Suprapubic skin (tissue), 4 donors: ENCODE data around the gene RSPRY1. TPM values are rescaled to one million over a fixed set of nuclear protein-coding genes. Genes with fewer than 3 reads are reported as not detected.

Source experiments
- DNase-seq, 2 donors: peaks; one replicate each; pipeline ENCODE4 v3.0.0-alpha.2; 2019; ENCODE audit warnings: low spot score in 2 of 2
- H3K27ac ChIP-seq: fragments of 200-600 bp; sonication (generic); one replicate; pipeline ENCODE4 v1.5.1; 2019
- H3K27me3 ChIP-seq: fragments of 200-600 bp; sonication (generic); one replicate; pipeline ENCODE4 v1.5.1; 2019
- H3K36me3 ChIP-seq: fragments of 200-600 bp; sonication (generic); one replicate; pipeline ENCODE4 v1.5.1; 2019
- H3K4me1 ChIP-seq: fragments of 200-600 bp; sonication (generic); one replicate; pipeline ENCODE4 v1.5.1; 2019
- H3K4me3 ChIP-seq: fragments of 200-600 bp; sonication (generic); one replicate; pipeline ENCODE4 v1.5.1; 2019; ENCODE audit warnings: mild to moderate bottlenecking
- H3K9me3 ChIP-seq: fragments of 200-600 bp; sonication (generic); one replicate; pipeline ENCODE4 v1.5.1; 2019
- EP300 ChIP-seq: sonication (generic); formaldehyde crosslinking; IDR thresholded peaks from one replicate; pipeline ENCODE4 v1.6.1; 2017; ENCODE audit warnings: antibody characterized with exemption
- POLR2A ChIP-seq, 2 donors: fragments of 450-650 bp; IDR thresholded peaks; one replicate each; pipeline ENCODE4 v1.6.1; 2017; ENCODE audit warnings: antibody characterized with exemption in 2 of 2, mild to moderate bottlenecking in 2 of 2, moderate library complexity in 2 of 2
- POLR2AphosphoS5 ChIP-seq, 3 donors: sonication (generic); formaldehyde crosslinking; IDR thresholded peaks; one replicate each; pipeline ENCODE4 v1.6.1; 2017; ENCODE audit warnings: antibody characterized with exemption in 3 of 3
- WGBS: methylation state at CpG from one replicate; pipeline ENCODE4 v1.1.5; 2018; 5-methylcytosine and 5-hydroxymethylcytosine counted together
- total RNA-seq, 4 donors: library from RNA; depleted of rRNA; stranded (reverse); fragments of >200 nt; gene quantifications; one replicate each; pipeline ENCODE4 v1.1.0, GENCODE V29; 2016
- TF ChIP-seq, protein P1 (sequence below), 2 donors: fragments of 200-600 bp in 1 of 2; fragments of 450-650 bp in 1 of 2; sonication (generic) in 1 of 2; IDR thresholded peaks; one replicate each; pipeline ENCODE4 v1.5.1; 2016 to 2019; ENCODE audit warnings: antibody characterized with exemption in 2 of 2, mild to moderate bottlenecking in 1 of 2, moderate library complexity in 1 of 2

The RSPRY1 gene
- total RNA-seq, 4 donors from 2014 or later, result 16.3 to 48.3 (median 35.2) TPM

DNA sequence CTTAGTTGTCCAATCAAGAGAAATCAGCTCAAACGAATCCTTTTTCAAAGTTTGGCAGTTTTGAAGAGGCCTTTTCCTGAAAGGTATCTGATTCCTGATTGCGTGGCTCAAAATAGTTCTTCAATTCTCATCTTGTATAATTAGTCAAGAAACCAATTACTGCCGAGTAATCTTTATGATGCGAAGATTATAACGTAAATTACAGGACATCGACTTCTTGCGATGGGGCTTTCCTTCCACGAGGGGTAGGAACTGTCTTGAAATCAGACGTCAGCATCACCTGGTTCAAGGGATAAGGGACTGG, 58.3 kb downstream of the RSPRY1 start:
- Histone ChIP-seq H3K9me3 (no peaks in the 10 kb centered on the region), H3K27ac (peak overlapping the region; percentile 95), H3K27me3 (no peaks in the 10 kb centered on the region), H3K4me1 (peaks cover 25% of the 10 kb centered on the region), H3K36me3 (peaks cover 27% of the 10 kb centered on the region), H3K4me3 (peak overlapping the region; percentile 92)
- TF ChIP-seq, protein P1, sequence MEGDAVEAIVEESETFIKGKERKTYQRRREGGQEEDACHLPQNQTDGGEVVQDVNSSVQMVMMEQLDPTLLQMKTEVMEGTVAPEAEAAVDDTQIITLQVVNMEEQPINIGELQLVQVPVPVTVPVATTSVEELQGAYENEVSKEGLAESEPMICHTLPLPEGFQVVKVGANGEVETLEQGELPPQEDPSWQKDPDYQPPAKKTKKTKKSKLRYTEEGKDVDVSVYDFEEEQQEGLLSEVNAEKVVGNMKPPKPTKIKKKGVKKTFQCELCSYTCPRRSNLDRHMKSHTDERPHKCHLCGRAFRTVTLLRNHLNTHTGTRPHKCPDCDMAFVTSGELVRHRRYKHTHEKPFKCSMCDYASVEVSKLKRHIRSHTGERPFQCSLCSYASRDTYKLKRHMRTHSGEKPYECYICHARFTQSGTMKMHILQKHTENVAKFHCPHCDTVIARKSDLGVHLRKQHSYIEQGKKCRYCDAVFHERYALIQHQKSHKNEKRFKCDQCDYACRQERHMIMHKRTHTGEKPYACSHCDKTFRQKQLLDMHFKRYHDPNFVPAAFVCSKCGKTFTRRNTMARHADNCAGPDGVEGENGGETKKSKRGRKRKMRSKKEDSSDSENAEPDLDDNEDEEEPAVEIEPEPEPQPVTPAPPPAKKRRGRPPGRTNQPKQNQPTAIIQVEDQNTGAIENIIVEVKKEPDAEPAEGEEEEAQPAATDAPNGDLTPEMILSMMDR (IDR thresholded peaks at IDR 0.05), result no peak
- TF ChIP-seq POLR2AphosphoS5 (IDR thresholded peaks at IDR 0.05) (no peak), POLR2A (IDR thresholded peaks at IDR 0.05) (no peak), EP300 (peak; percentile 32)
- 7% methylated on average over 9 of the region's 9 CpGs for WGBS
- no peak for DNase-seq

DNA sequence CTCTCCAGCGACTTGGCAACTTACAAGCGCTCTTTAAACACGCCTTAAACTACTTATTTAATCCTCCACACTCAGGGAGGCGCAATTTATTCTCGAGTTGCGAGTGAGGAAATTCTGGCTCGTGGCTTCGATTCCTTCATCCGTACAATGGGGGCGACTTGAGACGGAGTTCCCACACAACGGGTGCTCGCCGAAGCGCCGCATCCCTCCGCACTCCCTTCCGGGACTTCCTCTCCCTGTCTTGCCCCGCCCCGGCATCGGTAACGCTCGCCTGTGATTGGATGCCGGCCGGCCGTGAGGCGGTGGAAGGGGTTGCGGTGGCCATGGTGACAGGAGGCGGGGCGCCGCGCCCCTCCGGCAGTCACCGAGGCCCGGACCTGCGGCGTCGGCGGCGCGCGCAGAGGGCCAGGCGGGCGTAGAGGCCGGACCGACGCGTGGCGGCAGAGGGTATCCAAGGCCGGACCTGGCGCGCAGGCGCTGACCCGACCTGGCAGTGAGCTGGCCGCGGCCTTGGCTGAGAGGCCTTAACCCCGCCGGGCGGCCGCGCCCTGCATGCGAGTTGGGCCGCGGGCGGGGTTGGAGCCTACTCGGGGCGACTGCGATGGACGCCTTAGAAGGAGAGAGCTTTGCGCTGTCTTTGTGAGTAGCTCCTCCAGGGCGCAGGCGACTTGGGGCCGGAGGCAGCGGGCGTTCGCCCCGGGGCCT, 58.8 kb downstream of the RSPRY1 start, which contains the start of gene ARL2BP:
Gene ARL2BP, plus strand, starts transcription at position 493 of the 705 bp plus-strand sequence. Its CDS starts 109 bp downstream, at position 602.
- TF ChIP-seq POLR2A (IDR thresholded peaks at IDR 0.05) (peak; percentile 50 to 60), EP300 (no peak), POLR2AphosphoS5 (IDR thresholded peaks at IDR 0.05) (peak in 1 of 3 donors; percentile 63)
- TF ChIP-seq, protein P1 (IDR thresholded peaks at IDR 0.05), result no peak
- Histone ChIP-seq H3K4me3 (peak within 1 kb of the TSS; percentile 92), H3K27me3 (no peaks in the 10 kb centered on the region), H3K36me3 (peaks cover 32% of the 10 kb centered on the region), H3K27ac (peak within 1 kb of the TSS; percentile 95), H3K4me1 (peaks cover 25% of the 10 kb centered on the region), H3K9me3 (no peaks in the 10 kb centered on the region)
- 0% methylated on average over 43 of the region's 77 CpGs for WGBS
- DNase-seq, result peak; percentile 99

DNA sequence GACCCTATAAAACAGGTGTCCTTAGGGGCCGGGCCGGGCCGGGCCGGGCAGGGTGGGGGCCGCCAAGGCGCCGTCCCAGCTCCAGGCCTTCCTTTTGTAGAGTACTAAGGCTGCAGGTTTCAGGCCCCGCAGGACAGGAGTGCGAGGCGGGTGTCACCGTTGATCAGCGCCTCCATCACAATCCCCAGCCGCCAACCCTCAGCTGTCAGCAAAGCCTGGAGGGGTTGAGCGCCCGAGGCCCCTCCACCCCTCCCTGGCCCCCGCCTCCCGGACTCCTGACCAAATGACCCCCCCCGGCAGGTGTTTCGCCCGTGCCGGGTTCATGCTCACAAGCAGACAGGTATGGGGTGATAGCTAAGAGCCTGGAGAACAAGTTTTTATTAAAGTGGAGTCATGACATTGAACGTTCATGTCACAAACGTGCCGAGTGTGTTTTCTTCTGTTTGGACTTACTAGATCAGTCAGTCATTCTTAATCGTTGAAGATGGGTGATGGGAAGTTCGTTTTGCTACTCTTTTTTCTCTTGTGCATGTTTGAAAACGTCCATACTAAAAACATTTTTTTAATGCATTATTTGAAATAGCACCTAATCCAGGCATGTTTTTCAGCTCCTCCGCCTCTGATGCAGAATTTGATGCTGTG, 59.5 kb downstream of the RSPRY1 start:
- Histone ChIP-seq H3K27me3 (no peaks in the 10 kb centered on the region), H3K9me3 (no peaks in the 10 kb centered on the region), H3K36me3 (peaks cover 39% of the 10 kb centered on the region), H3K27ac (peak overlapping the region; percentile 95), H3K4me1 (peaks cover 25% of the 10 kb centered on the region), H3K4me3 (peak overlapping the region; percentile 92)
- DNase-seq, result peak in 1 of 2 donors; percentile 78
- TF ChIP-seq EP300 (no peak), POLR2AphosphoS5 (IDR thresholded peaks at IDR 0.05) (no peak), POLR2A (IDR thresholded peaks at IDR 0.05) (no peak)
- TF ChIP-seq, protein P1 (IDR thresholded peaks at IDR 0.05), result no peak
- WGBS, result 5% methylated on average over 18 of the region's 28 CpGs

DNA sequence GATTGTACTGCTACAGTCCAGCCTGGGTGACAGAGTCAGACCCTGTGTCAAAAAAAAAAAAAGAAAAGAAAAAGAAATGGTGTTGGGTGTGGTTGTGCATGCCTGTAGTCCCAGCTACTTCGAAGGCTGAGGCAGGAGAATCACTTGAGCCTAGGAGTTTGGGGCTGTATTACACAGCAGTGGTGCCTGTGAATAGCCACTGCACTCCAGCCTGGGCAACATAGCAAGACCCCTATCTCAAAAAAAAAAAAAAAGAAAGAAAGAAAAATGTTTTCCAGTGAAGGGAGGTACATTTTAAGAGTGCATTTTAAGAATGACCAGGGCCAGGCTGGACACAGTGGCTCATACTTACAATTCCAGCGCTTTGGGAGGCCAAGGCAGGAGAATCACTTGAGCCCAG, 65.2 kb downstream of the RSPRY1 start:
- H3K27ac ChIP-seq, result no peak overlapping the region
- DNase-seq, result no peak
- peaks cover 92% of the 10 kb centered on the region for H3K36me3 ChIP-seq
- no peaks in the 10 kb centered on the region for H3K9me3 ChIP-seq
- H3K4me3 ChIP-seq, result no peak overlapping the region
- H3K27me3 ChIP-seq, result no peaks in the 10 kb centered on the region
- no peak for TF ChIP-seq POLR2AphosphoS5 (IDR thresholded peaks at IDR 0.05)
- no peak for TF ChIP-seq POLR2A (IDR thresholded peaks at IDR 0.05)
- no peak for TF ChIP-seq EP300
- TF ChIP-seq, protein P1 (IDR thresholded peaks at IDR 0.05), result no peak
- peaks cover 9% of the 10 kb centered on the region for H3K4me1 ChIP-seq
- 86% methylated on average over 2 of the region's 2 CpGs for WGBS

DNA sequence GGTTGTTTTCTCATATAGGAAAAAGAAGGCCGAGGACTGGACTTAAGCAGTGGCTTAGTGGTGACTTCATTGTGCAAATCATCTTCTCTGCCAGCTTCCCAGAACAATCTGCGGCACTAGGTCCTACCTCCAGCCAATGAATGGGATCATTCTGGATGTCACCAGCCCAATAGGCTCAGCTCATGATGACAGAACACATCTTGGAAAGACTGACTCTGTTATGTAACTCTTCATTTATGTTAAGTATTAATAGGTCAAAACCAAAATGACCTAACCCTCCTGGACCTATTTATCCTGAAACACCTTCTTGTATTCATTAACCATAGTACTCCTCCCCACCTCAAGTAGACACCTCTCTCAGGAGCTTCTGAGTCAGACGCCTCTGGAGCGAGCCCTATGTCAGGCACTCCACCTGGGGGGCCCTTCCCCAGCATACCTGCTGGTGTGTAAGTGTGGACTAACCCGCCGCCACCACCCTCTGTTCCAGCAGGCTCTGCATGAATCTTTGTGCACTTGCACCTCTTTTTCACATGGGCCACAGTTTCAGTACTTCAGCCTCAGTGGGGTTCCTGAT, 66.1 kb downstream of the RSPRY1 start:
- Histone ChIP-seq H3K4me1 (no peaks in the 10 kb centered on the region), H3K27me3 (no peaks in the 10 kb centered on the region), H3K27ac (no peak overlapping the region), H3K36me3 (peaks cover 94% of the 10 kb centered on the region), H3K9me3 (no peaks in the 10 kb centered on the region), H3K4me3 (no peak overlapping the region)
- DNase-seq, result no peak
- TF ChIP-seq EP300 (no peak), POLR2A (IDR thresholded peaks at IDR 0.05) (no peak), POLR2AphosphoS5 (IDR thresholded peaks at IDR 0.05) (no peak)
- TF ChIP-seq, protein P1 (IDR thresholded peaks at IDR 0.05), result no peak
- WGBS, result 82% methylated on average over 6 of the region's 6 CpGs
